IPS DF 19.7 (cell line): Measurements from ENCODE around the gene PPEF2.

Experiments used
- DNase-seq: peaks from one replicate; pipeline ENCODE4 v3.0.0-alpha.2; 2013; ENCODE audit warnings: low read depth, low spot score

PPEF2 gene

DNA sequence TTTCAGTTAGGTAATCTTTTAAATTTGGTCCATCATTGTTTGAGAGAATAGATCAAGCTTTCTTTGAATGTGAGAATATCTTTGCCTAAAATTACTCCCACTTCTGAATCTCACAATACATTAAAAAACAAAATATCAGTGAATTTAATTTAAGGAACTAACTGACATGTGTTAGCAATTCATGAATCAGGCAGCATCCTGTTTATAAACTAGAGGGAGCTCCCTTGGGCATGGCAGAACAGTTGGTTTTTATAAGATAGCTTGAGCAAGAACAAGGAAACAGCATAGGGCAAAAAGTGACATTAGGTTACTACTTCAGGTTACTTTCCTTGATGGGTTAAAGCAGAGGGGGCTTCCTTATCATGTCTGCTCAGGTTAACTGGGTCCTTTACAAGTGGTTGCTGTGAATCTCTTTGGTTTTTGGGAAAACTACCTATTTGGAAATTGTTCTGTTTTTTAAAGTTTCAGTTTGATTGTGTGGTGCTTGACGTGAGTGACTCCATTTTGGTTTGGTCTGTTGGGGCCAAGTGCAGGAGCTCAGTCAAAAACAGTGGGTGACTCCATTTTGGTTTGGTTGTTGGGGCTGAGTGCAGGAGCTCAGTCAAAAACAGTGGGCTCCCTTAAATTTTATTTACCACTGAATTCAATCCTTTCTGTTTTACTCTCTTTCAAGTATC, 68.0 kb downstream of the PPEF2 start:
- no peak for DNase-seq

GRCh38 chr4:75831856-75832405, 70.3 kb downstream of the PPEF2 start:
- peak; percentile 67 for DNase-seq

- DNase-seq = no peak
These were observed 71.3 kb downstream of the PPEF2 start for GRCh38 chr4:75830906-75831305.

DNA sequence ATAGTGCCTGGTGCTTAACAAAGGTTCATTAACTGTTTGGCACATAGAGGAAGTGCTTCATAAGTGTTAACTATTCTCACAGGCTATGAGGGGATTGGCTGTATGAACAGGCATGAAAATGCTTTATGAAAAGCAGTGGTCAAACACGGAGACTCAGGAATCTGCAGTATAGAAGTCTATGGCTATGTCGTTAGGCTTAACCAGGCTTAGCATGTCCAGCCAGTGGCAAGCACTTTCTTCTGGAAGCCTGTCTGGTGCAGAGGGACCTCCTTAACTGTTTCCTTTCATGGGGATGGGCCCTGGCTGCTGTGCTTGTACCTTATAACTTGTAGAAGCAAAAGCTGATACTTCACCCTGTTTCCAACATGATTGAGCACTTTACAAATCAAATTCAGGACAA, 78.4 kb downstream of the PPEF2 start:
- no peak for DNase-seq

DNA sequence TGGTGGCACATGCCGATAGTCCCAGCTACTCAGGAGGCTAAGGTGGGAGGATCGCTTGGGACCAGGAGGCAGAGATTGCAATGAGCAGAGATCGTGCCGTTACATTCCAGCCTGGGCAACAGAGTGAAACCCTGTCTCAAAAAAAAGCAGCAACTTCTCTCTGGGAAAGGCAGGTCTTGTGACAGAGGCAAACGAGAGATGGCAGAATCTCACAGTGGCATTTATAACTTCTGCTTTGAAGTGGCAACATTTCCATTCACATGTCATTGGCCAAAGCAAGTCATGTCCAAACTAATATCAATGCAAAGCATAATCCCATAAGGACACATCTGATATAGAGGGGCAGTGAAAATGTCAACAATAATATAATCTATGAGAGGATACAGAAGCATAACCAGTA, 79.8 kb downstream of the PPEF2 start:
- no peak for DNase-seq

DNA sequence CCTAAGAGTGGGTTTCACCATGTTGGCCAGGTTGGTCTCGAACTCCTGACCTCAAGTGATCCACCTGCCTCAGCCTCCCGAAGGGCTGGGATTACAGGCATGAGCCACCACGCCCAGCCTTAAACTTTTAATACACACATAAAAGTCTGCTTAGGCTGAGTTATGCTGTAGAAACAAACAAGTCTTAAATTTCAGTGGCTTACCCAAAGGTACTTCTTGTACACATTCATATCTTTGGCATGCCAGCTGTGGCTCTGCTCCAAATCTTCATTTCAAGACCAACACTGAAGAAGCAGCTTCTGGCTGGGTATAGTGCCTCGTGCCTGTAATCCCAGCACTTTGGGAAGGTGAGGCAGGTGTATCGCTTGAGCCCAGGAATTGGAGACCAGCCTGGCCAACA, 80.3 kb downstream of the PPEF2 start:
- DNase-seq = no peak

GRCh38 chr4:75821216-75821615, 81.0 kb downstream of the PPEF2 start:
- no peak for DNase-seq

DNA sequence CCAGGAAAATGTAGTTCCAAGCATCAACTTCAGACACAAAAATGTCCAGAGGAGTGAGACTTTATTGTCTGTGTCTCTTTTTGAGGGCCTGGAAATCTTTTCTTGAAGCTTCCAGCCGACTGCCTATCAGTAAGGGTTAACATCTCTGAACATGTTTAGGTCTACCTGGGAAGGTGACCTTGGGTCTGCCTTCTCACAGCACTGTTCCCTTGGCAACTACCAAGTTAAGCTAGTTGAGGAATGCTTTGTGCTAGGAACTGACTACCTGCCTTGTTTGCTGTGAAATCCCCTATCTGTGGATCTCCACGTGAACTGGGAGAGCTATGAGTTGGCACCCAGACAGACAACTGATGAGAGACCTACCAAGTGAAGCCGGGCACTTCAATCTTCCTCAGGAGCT, 81.6 kb downstream of the PPEF2 start:
- no peak for DNase-seq

- DNase-seq = no peak
These were observed 82.1 kb downstream of the PPEF2 start for GRCh38 chr4:75820197-75820596.

DNA sequence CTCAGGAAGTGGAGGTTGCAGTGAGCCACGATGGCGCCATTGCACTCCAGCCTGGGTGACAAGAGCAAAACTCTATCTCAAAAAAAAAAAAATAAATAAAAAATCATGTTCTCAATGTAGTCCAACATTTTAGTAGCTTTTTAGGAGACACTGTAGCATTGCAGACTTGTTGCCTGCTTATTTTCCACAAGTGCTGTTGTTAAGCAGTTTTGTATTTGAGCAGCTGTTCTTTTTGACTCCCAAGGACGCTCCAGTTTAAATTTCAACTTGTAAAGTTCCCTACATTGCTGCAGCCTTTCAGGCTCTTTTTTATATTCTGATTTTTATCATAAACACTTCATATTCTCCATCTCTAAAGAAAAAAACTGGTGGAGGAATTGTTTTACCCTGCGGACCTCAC, 83.1 kb downstream of the PPEF2 start:
- DNase-seq = no peak

- no peak for DNase-seq
These were observed 84.4 kb downstream of the PPEF2 start for GRCh38 chr4:75817901-75818300.
